Neutrophil (primary cell): Measurements from ENCODE around the gene SLC39A12.

Experiments
- H3K27ac ChIP-seq: fragments of 200-600 bp; sonication (generic); 2 replicates; pipeline ENCODE4 v1.5.1; 2016; ENCODE audit warnings: mild to moderate bottlenecking, moderate library complexity
- H3K27me3 ChIP-seq: fragments of 200-600 bp; sonication (generic); 2 replicates; pipeline ENCODE4 v1.6.0; 2016; ENCODE audit warnings: mild to moderate bottlenecking
- H3K36me3 ChIP-seq: fragments of 200-600 bp; sonication (generic); 2 replicates; pipeline ENCODE4 v1.5.1; 2017
- H3K4me1 ChIP-seq, 2 experiments: fragments of 200-600 bp in 1 of 2; sonication (generic) in 1 of 2; 1 replicate in 1 of 2; 2 replicates in 1 of 2; pipeline versions ENCODE4 v1.5.1 to v1.6.1; 2013 to 2016; ENCODE audit warnings: low read depth in 1 of 2, low read length in 1 of 2, mild to moderate bottlenecking in 1 of 2, moderate library complexity in 1 of 2; ENCODE audit not compliant: control insufficient read depth in 1 of 2, insufficient read depth in 1 of 2
- H3K4me3 ChIP-seq, 2 experiments: fragments of 200-600 bp in 1 of 2; sonication (generic) in 1 of 2; 1 replicate in 1 of 2; 2 replicates in 1 of 2; pipeline ENCODE4 v1.5.1; 2013 to 2016; ENCODE audit warnings: low read depth in 1 of 2, low read length in 1 of 2, mild to moderate bottlenecking in 1 of 2, moderate library complexity in 1 of 2
- H3K9me3 ChIP-seq: fragments of 200-600 bp; sonication (generic); 2 replicates; pipeline ENCODE4 v1.5.1; 2016
- CTCF ChIP-seq: fragments of 200-600 bp; sonication (generic); IDR thresholded peaks from 2 replicates; pipeline ENCODE4 v1.5.1; 2016; ENCODE audit warnings: antibody characterized with exemption

The SLC39A12 gene

GRCh38 chr10:17954861-17955260, 3.1 kb downstream of the SLC39A12 start:
- H3K9me3 ChIP-seq = no peaks in the 10 kb centered on the region
- TF ChIP-seq CTCF = no peak
- no peaks in the 10 kb centered on the region for H3K36me3 ChIP-seq
- no peak overlapping the region for H3K27ac ChIP-seq
- no peak overlapping the region for H3K4me3 ChIP-seq
- no peaks in the 10 kb centered on the region for H3K4me1 ChIP-seq
- H3K27me3 ChIP-seq = no peaks in the 10 kb centered on the region

- no peaks in the 10 kb centered on the region for H3K4me1 ChIP-seq
- TF ChIP-seq CTCF = no peak
- no peaks in the 10 kb centered on the region for H3K36me3 ChIP-seq
- no peak overlapping the region for H3K27ac ChIP-seq
- no peaks in the 10 kb centered on the region for H3K9me3 ChIP-seq
- no peak overlapping the region for H3K4me3 ChIP-seq
- H3K27me3 ChIP-seq = no peaks in the 10 kb centered on the region
Measured at GRCh38 chr10:17958049-17958448, 6.3 kb downstream of the SLC39A12 start.

DNA sequence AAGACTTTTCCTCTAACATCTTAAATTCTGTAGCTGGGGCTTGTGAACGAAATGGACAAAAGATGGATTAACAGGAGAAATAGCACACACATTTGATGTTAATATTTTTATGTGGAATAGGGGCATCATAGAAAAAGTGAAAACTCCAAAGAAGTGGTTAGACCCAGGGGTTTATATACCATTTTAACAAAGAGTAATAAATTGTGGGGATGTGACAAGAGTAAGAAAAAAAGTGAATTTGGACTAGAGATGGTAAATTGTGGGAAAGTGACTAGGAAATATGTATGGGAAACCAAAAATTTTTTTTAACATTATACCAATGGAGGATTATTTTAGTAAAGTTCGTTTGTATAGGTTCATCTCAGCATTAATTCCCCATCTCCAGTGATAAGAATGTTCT, 8.2 kb downstream of the SLC39A12 start:
- Histone ChIP-seq H3K27me3 (no peaks in the 10 kb centered on the region), H3K4me1 (no peaks in the 10 kb centered on the region), H3K36me3 (no peaks in the 10 kb centered on the region), H3K4me3 (no peak overlapping the region), H3K27ac (no peak overlapping the region), H3K9me3 (no peaks in the 10 kb centered on the region)
- TF ChIP-seq CTCF = no peak

DNA sequence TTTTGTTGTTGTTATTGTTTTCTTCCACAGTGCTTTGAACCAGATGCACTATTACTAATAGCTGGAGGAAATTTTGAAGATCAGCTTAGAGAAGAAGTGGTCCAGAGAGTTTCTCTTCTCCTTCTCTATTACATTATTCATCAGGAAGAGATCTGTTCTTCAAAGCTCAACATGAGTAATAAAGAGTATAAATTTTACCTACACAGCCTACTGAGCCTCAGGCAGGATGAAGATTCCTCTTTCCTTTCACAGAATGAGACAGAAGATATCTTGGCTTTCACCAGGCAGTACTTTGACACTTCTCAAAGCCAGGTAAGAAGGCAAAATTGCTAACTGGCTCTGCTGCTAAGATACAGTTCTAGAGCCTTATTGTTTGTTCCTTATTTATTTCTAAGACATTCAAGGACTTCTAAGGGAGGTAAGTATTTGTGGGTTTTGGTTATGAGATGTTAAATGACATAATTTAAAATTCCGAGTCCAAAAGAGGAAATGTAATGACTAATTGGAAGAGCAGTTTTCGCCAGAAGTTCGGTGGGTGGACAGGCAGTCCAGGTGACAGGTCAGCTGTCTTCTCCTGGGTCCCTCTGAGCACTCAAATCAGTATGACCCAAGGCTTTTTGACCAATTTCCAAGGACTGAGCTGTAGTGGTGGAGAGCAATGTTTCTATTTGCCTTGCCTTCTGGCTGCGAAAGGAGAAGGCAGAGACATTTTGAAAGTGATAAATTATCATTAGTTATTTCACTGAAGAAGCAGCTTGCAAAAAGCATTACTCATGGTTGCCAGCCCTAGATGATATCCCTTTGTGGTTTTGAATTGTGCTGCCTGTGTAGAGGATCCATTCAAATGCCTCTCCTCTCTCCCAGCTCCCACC, 10.1 kb downstream of the SLC39A12 start:
- Histone ChIP-seq H3K9me3 (no peaks in the 10 kb centered on the region), H3K4me1 (no peaks in the 10 kb centered on the region), H3K27ac (no peak overlapping the region), H3K36me3 (no peaks in the 10 kb centered on the region), H3K4me3 (no peak overlapping the region), H3K27me3 (no peaks in the 10 kb centered on the region)
- no peak for TF ChIP-seq CTCF

DNA sequence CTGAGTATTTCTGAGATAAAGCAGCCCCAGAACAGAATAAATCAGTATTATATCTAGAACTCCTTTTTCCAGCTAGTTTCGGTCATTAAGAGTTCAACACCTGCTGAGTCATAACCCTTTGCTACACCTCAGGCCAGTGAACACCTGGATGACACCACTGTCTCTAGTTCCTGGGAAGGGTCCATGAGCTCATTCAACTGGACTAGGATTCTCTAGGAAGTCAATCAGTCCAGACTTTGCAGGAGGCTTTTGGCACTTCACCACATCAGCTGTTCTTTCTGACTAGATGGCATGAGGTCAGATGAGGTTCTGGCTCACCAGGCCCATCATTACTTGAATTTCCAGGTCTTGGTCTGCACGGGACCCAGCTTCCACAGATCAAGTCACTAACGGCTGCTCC, 11.7 kb downstream of the SLC39A12 start:
- H3K27me3 ChIP-seq = no peaks in the 10 kb centered on the region
- H3K36me3 ChIP-seq = no peaks in the 10 kb centered on the region
- H3K9me3 ChIP-seq = no peaks in the 10 kb centered on the region
- H3K27ac ChIP-seq = no peak overlapping the region
- no peak overlapping the region for H3K4me3 ChIP-seq
- H3K4me1 ChIP-seq = no peaks in the 10 kb centered on the region
- TF ChIP-seq CTCF = no peak
